Transverse colon (tissue), 4 donors: Measurements from ENCODE around the gene NUDT21. TPM values are rescaled to one million over a fixed set of nuclear protein-coding genes. Genes with fewer than 3 reads are reported as not detected.

Experiments used
- DNase-seq: peaks from one replicate; pipeline ENCODE4 v3.0.0-alpha.2; 2019
- H3K27ac ChIP-seq, 4 donors: fragments of 200-600 bp; sonication (generic); 2 replicates each; pipeline ENCODE4 v1.5.1; 2016 to 2018; ENCODE audit warnings: inconsistent platforms in 4 of 4
- H3K27me3 ChIP-seq: fragments of 200-600 bp; sonication (generic); 2 replicates; pipeline ENCODE4 v1.5.1; 2017; ENCODE audit warnings: inconsistent platforms
- H3K36me3 ChIP-seq, 4 donors: fragments of 200-600 bp; sonication (generic); 2 replicates each; pipeline ENCODE4 v1.5.1; 2017 to 2019; ENCODE audit warnings: inconsistent platforms in 4 of 4
- H3K4me1 ChIP-seq, 4 donors: fragments of 200-600 bp; sonication (generic); 2 replicates each; pipeline ENCODE4 v1.5.1; 2017 to 2020; ENCODE audit warnings: inconsistent platforms in 4 of 4
- H3K4me3 ChIP-seq, 4 donors: fragments of 200-600 bp; sonication (generic); 1 replicate in 1 of 4; 2 replicates in 3 of 4; pipeline versions ENCODE4 v1.5.1 to v1.6.1; 2017 to 2019; ENCODE audit warnings: inconsistent platforms in 4 of 4
- H3K9me3 ChIP-seq, 2 donors: fragments of 200-600 bp; sonication (generic); 2 replicates each; pipeline ENCODE4 v1.5.1; 2017 to 2019; ENCODE audit warnings: inconsistent platforms in 2 of 2
- CTCF ChIP-seq, 5 experiments: fragments of 200-600 bp in 3 of 5; fragments of 450-650 bp in 2 of 5; sonication (generic) in 3 of 5; IDR thresholded peaks; 1 replicate in 2 of 5; 2 replicates in 3 of 5; pipeline ENCODE4 v1.5.1; 2016 to 2017; ENCODE audit warnings: antibody characterized with exemption in 5 of 5, inconsistent platforms in 3 of 5, mild to moderate bottlenecking in 2 of 5, moderate library complexity in 1 of 5
- EP300 ChIP-seq: sonication (generic); formaldehyde crosslinking; IDR thresholded peaks from one replicate; pipeline ENCODE4 v1.6.1; 2017; ENCODE audit warnings: antibody characterized with exemption, low read depth
- POLR2A ChIP-seq: fragments of 450-650 bp; IDR thresholded peaks from one replicate; pipeline ENCODE4 v1.6.1; 2016; ENCODE audit warnings: antibody characterized with exemption, mild to moderate bottlenecking, moderate library complexity
- POLR2AphosphoS5 ChIP-seq, 3 donors: sonication (generic); formaldehyde crosslinking; IDR thresholded peaks; one replicate each; pipeline ENCODE4 v1.6.1; 2016; ENCODE audit warnings: antibody characterized with exemption in 3 of 3
- WGBS, 2 donors: methylation state at CpG; one replicate each; pipeline ENCODE4 v1.1.5; 2018; ENCODE audit warnings: low coverage in 1 of 2; 5-methylcytosine and 5-hydroxymethylcytosine counted together
- in situ Hi-C, 4 donors: fragments of 200-750 bp; cut with MboI; loops; one replicate each; pipeline versions ENCODE4 v1.15.0 to v1.15.1; 2017; ENCODE audit warnings: low sequenced_read_pairs in 3 of 4, low pct_ligation_motif_present in 1 of 4, low pct_unique_long_range_greater_than_20kb in 1 of 4
- intact Hi-C: fragments of 100-400 bp; cut with DNase I; formaldehyde crosslinking; loops from one replicate; pipeline ENCODE4 v1.15.1; 2023; ENCODE audit warnings: low total_unique reads
- total RNA-seq, 4 donors: library from RNA; depleted of rRNA; stranded (reverse); fragments of >200 nt; gene quantifications; one replicate each; pipeline ENCODE4 v1.1.0, GENCODE V29; 2016

NUDT21 gene
- total RNA-seq, 4 donors from 2014 or later: 7.5 to 41.9 (median 23.0) TPM

- Histone ChIP-seq H3K9me3 (no peaks in the 10 kb centered on the region), H3K27ac (peak overlapping the region; percentile 91 to 95 (median 92)), H3K27me3 (no peaks in the 10 kb centered on the region), H3K4me1 (peaks cover 9 to 50% (median 22%) of the 10 kb centered on the region in 4 donors), H3K36me3 (no peaks in the 10 kb centered on the region), H3K4me3 (peak overlapping the region; percentile 77 to 99 (median 97))
- TF ChIP-seq POLR2A (no peak), EP300 (no peak), CTCF (IDR thresholded peaks at IDR 0.05) (no peak), POLR2AphosphoS5 (IDR thresholded peaks at IDR 0.05) (peak in 1 of 3 donors; percentile 9)
- DNase-seq: no peak
- in situ Hi-C loops: no loop called here
- intact Hi-C loops: no loop called here
- WGBS, 2 donors: 17 to 20% methylated on average over 5 to 7 of the region's 7 CpGs
These were observed 27.3 kb downstream of the NUDT21 start for GRCh38 chr16:56423584-56424403.

GRCh38 chr16:56422896-56423441 is 28.2 kb downstream of the NUDT21 start:
- Histone ChIP-seq H3K9me3 (no peaks in the 10 kb centered on the region), H3K36me3 (no peaks in the 10 kb centered on the region), H3K4me3 (peak overlapping the region in 1 of 4 donors; percentile 97), H3K27ac (peak overlapping the region in 1 of 4 donors; percentile 91), H3K4me1 (peaks cover 9 to 50% (median 22%) of the 10 kb centered on the region in 4 donors), H3K27me3 (no peaks in the 10 kb centered on the region)
- no peak for DNase-seq
- WGBS, 2 donors: 71 to 82% methylated on average over 4 of the region's 4 CpGs
- in situ Hi-C loops: no loop called here
- no peak for TF ChIP-seq POLR2AphosphoS5 (IDR thresholded peaks at IDR 0.05)
- TF ChIP-seq POLR2A: no peak
- no peak for TF ChIP-seq EP300
- TF ChIP-seq CTCF (IDR thresholded peaks at IDR 0.05): no peak
- intact Hi-C loops: no loop called here

DNA sequence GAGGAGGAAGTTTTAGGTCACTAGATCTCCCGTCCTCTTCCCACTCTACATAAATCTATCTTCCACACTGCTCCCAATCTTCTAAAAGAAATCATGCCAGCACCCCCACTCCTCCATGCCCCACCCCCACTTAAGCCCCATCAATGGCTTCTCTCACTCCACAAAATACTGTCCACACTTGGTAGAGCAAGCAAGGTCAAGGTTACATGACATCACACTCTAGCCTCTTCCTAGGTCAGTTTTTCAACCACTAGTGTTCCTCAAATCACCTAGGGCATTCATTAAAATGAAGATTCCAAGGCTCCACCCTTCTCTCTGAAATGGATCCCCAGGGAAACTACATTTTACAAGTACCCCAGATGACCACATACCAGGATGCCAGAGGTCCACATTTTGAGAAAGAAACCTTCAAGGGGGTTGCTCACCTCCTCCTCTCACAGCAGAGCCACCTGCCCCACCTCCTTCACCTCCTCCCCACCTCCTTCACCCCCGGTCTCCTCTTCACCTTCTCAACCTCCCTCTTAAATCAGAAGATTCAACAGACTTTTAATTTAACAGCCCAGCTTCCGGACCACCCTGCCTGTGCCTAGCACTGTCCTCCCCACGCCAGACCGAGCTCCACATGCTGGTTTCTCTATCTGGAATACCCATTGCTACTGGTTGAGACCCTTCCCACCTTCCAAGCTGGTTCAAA is 29.0 kb downstream of the NUDT21 start:
- no peak overlapping the region for H3K4me3 ChIP-seq
- in situ Hi-C loops (no loop called here), intact Hi-C loops (no loop called here)
- WGBS, 2 donors: 87 to 100% methylated on average over 3 to 5 of the region's 5 CpGs
- no peak overlapping the region for H3K27ac ChIP-seq
- H3K36me3 ChIP-seq: no peaks in the 10 kb centered on the region
- no peak for TF ChIP-seq POLR2A
- no peak for TF ChIP-seq CTCF (IDR thresholded peaks at IDR 0.05)
- TF ChIP-seq POLR2AphosphoS5 (IDR thresholded peaks at IDR 0.05): no peak
- TF ChIP-seq EP300: no peak
- H3K9me3 ChIP-seq: no peaks in the 10 kb centered on the region
- H3K4me1 ChIP-seq: peaks cover 9 to 50% (median 22%) of the 10 kb centered on the region in 4 donors
- no peak for DNase-seq
- H3K27me3 ChIP-seq: no peaks in the 10 kb centered on the region

DNA sequence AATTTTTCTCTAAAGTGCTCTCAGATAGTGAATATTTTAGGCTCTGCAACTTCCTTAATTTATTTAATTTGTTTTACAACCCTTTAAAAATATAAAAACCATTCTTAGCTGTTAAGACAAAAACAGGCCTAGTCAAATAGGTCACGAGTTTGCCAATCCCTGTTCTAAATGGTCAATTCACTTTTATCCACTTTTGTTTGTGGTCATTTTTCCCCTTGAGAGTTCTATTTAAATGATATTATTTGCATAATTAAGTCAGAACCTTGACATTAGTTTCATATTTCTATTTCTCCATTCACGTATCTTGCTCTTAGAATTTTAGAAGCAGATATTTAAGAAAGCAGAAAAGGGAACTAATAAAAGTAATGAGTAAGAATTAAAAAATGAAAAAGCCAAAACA is 29.8 kb downstream of the NUDT21 start:
- no peak overlapping the region for H3K4me3 ChIP-seq
- in situ Hi-C loops: no loop called here
- no peaks in the 10 kb centered on the region for H3K27me3 ChIP-seq
- 77 to 80% methylated on average over 2 of the region's 2 CpGs for WGBS, 2 donors
- no peaks in the 10 kb centered on the region for H3K36me3 ChIP-seq
- no peak for TF ChIP-seq POLR2AphosphoS5 (IDR thresholded peaks at IDR 0.05)
- no peak for TF ChIP-seq CTCF (IDR thresholded peaks at IDR 0.05)
- TF ChIP-seq POLR2A: no peak
- TF ChIP-seq EP300: no peak
- intact Hi-C loops: no loop called here
- H3K9me3 ChIP-seq: no peaks in the 10 kb centered on the region
- H3K27ac ChIP-seq: no peak overlapping the region
- peaks cover 9 to 50% (median 22%) of the 10 kb centered on the region in 4 donors for H3K4me1 ChIP-seq
- DNase-seq: no peak
